Natural killer cell (primary cell): Measurements from ENCODE around the gene KIAA0753. TPM values are rescaled to one million over a fixed set of nuclear protein-coding genes. Genes with fewer than 3 reads are reported as not detected.
"Not testable (repeated sequence)": the region's sequence is repeated elsewhere in the genome, so short reads cannot be mapped to it uniquely, and the experiment has no call there.

ENCODE experiments used
- ATAC-seq, 3 donors: fragments of 150-1000 bp in 2 of 3; fragments of 200-7000 bp in 1 of 3; cut with Tn5 transposase; 1 replicate in 1 of 3; 2 replicates in 2 of 3; pipeline ENCODE4 v1.10.0; 2021; ENCODE audit warnings: mild to moderate bottlenecking in 2 of 3, moderate library complexity in 2 of 3
- DNase-seq, 2 donors: peaks; one replicate each; pipeline versions ENCODE4 v3.0.0 to v3.0.0-alpha.2; 2013 to 2021; ENCODE audit warnings: mixed read lengths in 1 of 2
- H3K27ac ChIP-seq: one replicate; pipeline ENCODE4 v1.5.1; 2013; ENCODE audit warnings: mild to moderate bottlenecking, low read length
- H3K27me3 ChIP-seq: one replicate; pipeline ENCODE4 v1.6.1; 2013; ENCODE audit warnings: low read length; ENCODE audit not compliant: control insufficient read depth, insufficient read depth
- H3K36me3 ChIP-seq: one replicate; pipeline ENCODE4 v1.6.1; 2013; ENCODE audit warnings: low read length; ENCODE audit not compliant: control insufficient read depth, insufficient read depth
- H3K4me1 ChIP-seq: one replicate; pipeline ENCODE4 v1.6.1; 2013; ENCODE audit warnings: low read length; ENCODE audit not compliant: control insufficient read depth, insufficient read depth
- H3K4me3 ChIP-seq: one replicate; pipeline ENCODE4 v1.5.1; 2013; ENCODE audit warnings: low read length
- H3K9me3 ChIP-seq: one replicate; pipeline ENCODE4 v1.6.1; 2013; ENCODE audit warnings: low read length; ENCODE audit not compliant: control insufficient read depth, insufficient read depth
- H3K27ac Mint-ChIP-seq, 2 donors: one replicate each; pipeline ENCODE4 v1.8.0; 2022; ENCODE audit warnings: mild to moderate bottlenecking in 2 of 2, mixed read lengths in 2 of 2, moderate library complexity in 1 of 2
- H3K27me3 Mint-ChIP-seq, 2 donors: one replicate each; pipeline ENCODE4 v1.8.0; 2022; ENCODE audit warnings: low read depth in 2 of 2, mixed read lengths in 2 of 2
- H3K36me3 Mint-ChIP-seq: one replicate; pipeline ENCODE4 v1.8.0; 2022; ENCODE audit warnings: mixed read lengths
- H3K4me1 Mint-ChIP-seq, 2 donors: one replicate each; pipeline ENCODE4 v1.8.0; 2022; ENCODE audit warnings: mixed read lengths in 2 of 2
- H3K4me3 Mint-ChIP-seq: one replicate; pipeline ENCODE4 v1.8.0; 2022; ENCODE audit warnings: mild to moderate bottlenecking, moderate library complexity, mixed read lengths
- H3K9me3 Mint-ChIP-seq, 2 donors: one replicate each; pipeline ENCODE4 v1.8.0; 2022; ENCODE audit warnings: mixed read lengths in 2 of 2
- CTCF ChIP-seq: fragments of 200-600 bp; IDR thresholded peaks from one replicate; pipeline ENCODE4 v1.8.0; 2022; ENCODE audit warnings: antibody characterized with exemption
- WGBS: methylation state at CpG from one replicate; pipeline ENCODE4 v1.1.7; 2013; ENCODE audit warnings: missing lambda C conversion rate; ENCODE audit not compliant: insufficient coverage; 5-methylcytosine and 5-hydroxymethylcytosine counted together
- intact Hi-C: fragments of 100-400 bp; cut with micrococcal nuclease; formaldehyde crosslinking; loops from one replicate; pipeline ENCODE4 v1.14.2; 2022
- total RNA-seq, 4 donors: library from RNA; stranded (reverse); fragments of 120-200 nt in 1 of 4; gene quantifications; one replicate each; pipeline versions ENCODE4 v1.2.3 to v1.2.4, GENCODE V29; 2013 to 2022

Gene KIAA0753
- total RNA-seq, 3 donors from 2014 or later (not counting 1 experiment from before 2014, with no cell fraction given): 13.4 to 17.2 (median 15.4) TPM

- Histone ChIP-seq H3K27ac (no peak overlapping the region), H3K27me3 (no peaks in the 10 kb centered on the region), H3K9me3 (no peaks in the 10 kb centered on the region), H3K36me3 (peaks cover 40% of the 10 kb centered on the region), H3K4me1 (no peaks in the 10 kb centered on the region), H3K4me3 (no peak overlapping the region)
- H3K27me3 Mint-ChIP-seq: no peaks in the 10 kb centered on the region
- 98% methylated on average over 7 of the region's 7 CpGs for WGBS
- H3K4me1 Mint-ChIP-seq: no peaks in the 10 kb centered on the region
- TF ChIP-seq CTCF: no peak
- DNase-seq (no peak), ATAC-seq (no peak)
- H3K27ac Mint-ChIP-seq: no peak overlapping the region
- no peaks in the 10 kb centered on the region for H3K9me3 Mint-ChIP-seq
- intact Hi-C loops: no loop called here
- H3K36me3 Mint-ChIP-seq: no peaks in the 10 kb centered on the region
- no peak overlapping the region for H3K4me3 Mint-ChIP-seq
These were observed 44.4 kb downstream of the KIAA0753 start for GRCh38 chr17:6596081-6596480.

GRCh38 chr17:6593371-6593770, 47.1 kb downstream of the KIAA0753 start:
- not testable (repeated sequence) for ATAC-seq
- H3K36me3 ChIP-seq: peaks cover 55% of the 10 kb centered on the region

GRCh38 chr17:6592173-6592572, 48.3 kb downstream of the KIAA0753 start:
- no peak for ATAC-seq
- H3K27me3 ChIP-seq: no peaks in the 10 kb centered on the region
- no peak overlapping the region for H3K4me3 ChIP-seq
- no peak overlapping the region for H3K4me3 Mint-ChIP-seq
- H3K27ac Mint-ChIP-seq: no peak overlapping the region
- no peak overlapping the region for H3K27ac ChIP-seq
- no peaks in the 10 kb centered on the region for H3K4me1 Mint-ChIP-seq
- TF ChIP-seq CTCF: no peak
- DNase-seq: no peak
- no peaks in the 10 kb centered on the region for H3K9me3 ChIP-seq
- peaks cover 65% of the 10 kb centered on the region for H3K36me3 ChIP-seq
- peaks cover 10% of the 10 kb centered on the region for H3K36me3 Mint-ChIP-seq
- H3K4me1 ChIP-seq: no peaks in the 10 kb centered on the region
- no peaks in the 10 kb centered on the region for H3K27me3 Mint-ChIP-seq
- intact Hi-C loops: no loop called here
- WGBS: 90% methylated on average over 5 of the region's 6 CpGs
- no peaks in the 10 kb centered on the region for H3K9me3 Mint-ChIP-seq

More at GRCh38 chr17:6593371-6593770, 47.1 kb downstream of the KIAA0753 start:
- H3K9me3 Mint-ChIP-seq, H3K27ac Mint-ChIP-seq, H3K27ac ChIP-seq, DNase-seq, H3K27me3 Mint-ChIP-seq, H3K4me3 ChIP-seq, H3K9me3 ChIP-seq, H3K4me3 Mint-ChIP-seq, H3K27me3 ChIP-seq, H3K4me1 ChIP-seq, H3K36me3 Mint-ChIP-seq, intact Hi-C loops, H3K4me1 Mint-ChIP-seq: not testable (repeated sequence)
- WGBS: 98% methylated on average over 14 of the region's 14 CpGs

GRCh38 chr17:6591599-6592158, 48.8 kb downstream of the KIAA0753 start:
- Mint-ChIP-seq H3K27ac (no peak overlapping the region), H3K36me3 (peaks cover 10% of the 10 kb centered on the region), H3K27me3 (no peaks in the 10 kb centered on the region), H3K4me3 (no peak overlapping the region), H3K4me1 (no peaks in the 10 kb centered on the region), H3K9me3 (no peaks in the 10 kb centered on the region)
- H3K9me3 ChIP-seq: no peaks in the 10 kb centered on the region
- 94% methylated on average over 7 of the region's 7 CpGs for WGBS
- ATAC-seq: no peak
- no peak for DNase-seq
- TF ChIP-seq CTCF: no peak
- no peak overlapping the region for H3K27ac ChIP-seq
- no peak overlapping the region for H3K4me3 ChIP-seq
- H3K27me3 ChIP-seq: no peaks in the 10 kb centered on the region
- intact Hi-C loops: no loop called here
- H3K36me3 ChIP-seq: peaks cover 66% of the 10 kb centered on the region
- no peaks in the 10 kb centered on the region for H3K4me1 ChIP-seq
